Ovary (tissue), 9 donors: ENCODE measurements around the gene CYSTM1. TPM values are rescaled to one million over a fixed set of nuclear protein-coding genes. Genes with fewer than 3 reads are reported as not detected.

Experiments used
- DNase-seq, 5 donors: peaks; one replicate each; pipeline ENCODE4 v3.0.0-alpha.2; 2019 to 2020
- H3K27ac ChIP-seq, 2 donors: fragments of 200-600 bp; one replicate each; pipeline versions ENCODE4 v1.5.1 to v1.8.0; 2019 to 2022
- H3K27me3 ChIP-seq: fragments of 200-600 bp; one replicate; pipeline ENCODE4 v1.8.0; 2022
- H3K36me3 ChIP-seq: fragments of 200-600 bp; sonication (generic); one replicate; pipeline ENCODE4 v1.5.1; 2019
- H3K4me1 ChIP-seq: one replicate; pipeline ENCODE4 v1.8.1; 2013; ENCODE audit warnings: mild to moderate bottlenecking, moderate library complexity; ENCODE audit not compliant: insufficient read depth
- H3K4me3 ChIP-seq: fragments of 200-600 bp; sonication (generic); one replicate; pipeline ENCODE4 v1.5.1; 2017
- H3K9me3 ChIP-seq, 2 donors: fragments of 200-600 bp in 1 of 2; sonication (generic) in 1 of 2; one replicate each; pipeline versions ENCODE4 v1.5.1 to v1.8.1; 2013 to 2019; ENCODE audit warnings: mild to moderate bottlenecking in 1 of 2, moderate library complexity in 1 of 2
- CTCF ChIP-seq, 3 donors: fragments of 450-650 bp in 2 of 3; fragments of 200-600 bp in 1 of 3; IDR thresholded peaks; one replicate each; pipeline versions ENCODE4 v1.5.1 to v1.8.0; 2016 to 2022; ENCODE audit warnings: antibody characterized with exemption in 3 of 3, mild to moderate bottlenecking in 1 of 3
- EP300 ChIP-seq: sonication (generic); formaldehyde crosslinking; IDR thresholded peaks from one replicate; pipeline ENCODE4 v1.6.1; 2017; ENCODE audit warnings: antibody characterized with exemption
- POLR2A ChIP-seq: fragments of 450-650 bp; IDR thresholded peaks from one replicate; pipeline ENCODE4 v1.6.1; 2017; ENCODE audit warnings: antibody characterized with exemption, mild to moderate bottlenecking, moderate library complexity
- WGBS, 3 donors: extraction: QIAGEN DNeasy Blood & Tissue Kit in 1 of 3; methylation state at CpG; one replicate each; pipeline versions ENCODE4 v1.1.5 to v1.1.7; 2013 to 2017; 5-methylcytosine and 5-hydroxymethylcytosine counted together
- intact Hi-C, 4 donors: fragments of 100-400 bp; cut with DNase I; formaldehyde crosslinking; loops; one replicate each; pipeline versions ENCODE4 v1.11.0 to v1.15.1; 2022 to 2023
- polyA plus RNA-seq, 2 donors: library from polyadenylated mRNA; stranded (reverse); fragments of 200-250 nt in 1 of 2; fragments of 350-450 nt in 1 of 2; fragmentation: Illumina TruSeq in 1 of 2; extraction: RNeasy Lipid Tissue Mini Kit (QIAGEN cat#74804) in 1 of 2; gene quantifications; one replicate each; pipeline ENCODE4 v1.2.3, GENCODE V29; 2013 to 2014
- total RNA-seq, 7 donors: library from RNA; depleted of rRNA in 2 of 7; stranded (reverse); fragments of >200 nt in 2 of 7; fragmentation: NEBNext Ultra II Directional in 3 of 7; extraction: Animal tissue kit (Norgen Biotek cat#: 25700) in 3 of 7; gene quantifications; one replicate each; pipeline versions ENCODE4 v1.1.0 to v1.2.4, GENCODE V29; 2016 to 2023
- donor health status: DM: no; HTN: no; CAD: no; lungs with moderate emphysema.
- donor health status: DM: no; HTN: no; CAD: no.
- donor health status: Bipolar disorder and iron deficiency.
- donor health status: DM: yes; HTN: yes; CAD: no.
- donor health status: DM: no; HTN: no; CAD: no.
- donor health status: DM: yes; HTN: yes; CAD: no.

CYSTM1 gene
- total and polyA plus RNA-seq, 9 donors: 24.6 to 143 (median 40.5) TPM

DNA sequence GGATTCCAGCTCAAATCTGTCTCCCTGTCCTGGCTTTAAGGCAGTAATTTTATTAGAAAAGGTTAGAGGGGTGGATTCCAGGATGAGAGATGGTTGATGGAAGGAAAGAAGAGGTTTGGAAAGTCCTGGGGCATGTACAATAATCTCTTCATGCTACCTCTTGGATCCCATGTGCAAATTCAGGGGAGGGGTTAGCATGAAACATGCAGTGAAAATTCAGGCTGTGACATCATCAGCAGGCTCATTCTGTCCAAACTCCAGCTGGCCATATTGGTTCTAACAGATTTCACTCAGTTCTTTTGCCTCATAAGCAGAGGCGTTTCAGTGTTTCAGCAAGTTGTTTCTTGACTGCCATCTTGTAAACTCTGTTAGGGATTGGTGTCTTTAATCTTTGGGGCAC is 55.4 kb downstream of the CYSTM1 start:
- intact Hi-C loops: no loop called here
- no peaks in the 10 kb centered on the region for H3K27me3 ChIP-seq
- no peaks in the 10 kb centered on the region for H3K4me1 ChIP-seq
- no peaks in the 10 kb centered on the region for H3K9me3 ChIP-seq
- DNase-seq: no peak
- TF ChIP-seq POLR2A (no peak), EP300 (no peak), CTCF (IDR thresholded peaks at IDR 0.05) (no peak)
- WGBS, 3 donors: 94 to 100% (median 97%) methylated on average over 1 of the region's 1 CpG
- H3K27ac ChIP-seq: no peak overlapping the region
- no peaks in the 10 kb centered on the region for H3K36me3 ChIP-seq
- no peak overlapping the region for H3K4me3 ChIP-seq

- no peak for TF ChIP-seq POLR2A
- no peak for TF ChIP-seq CTCF (IDR thresholded peaks at IDR 0.05)
- no peak for TF ChIP-seq EP300
- H3K4me3 ChIP-seq: no peak overlapping the region
- WGBS, 3 donors: 95 to 100% (median 98%) methylated on average over 1 of the region's 1 CpG
- intact Hi-C loops: no loop called here
- no peaks in the 10 kb centered on the region for H3K4me1 ChIP-seq
- no peaks in the 10 kb centered on the region for H3K9me3 ChIP-seq
- no peak for DNase-seq
- no peaks in the 10 kb centered on the region for H3K27me3 ChIP-seq
- no peaks in the 10 kb centered on the region for H3K36me3 ChIP-seq
- no peak overlapping the region for H3K27ac ChIP-seq
Measured at GRCh38 chr5:140232731-140233130, 57.7 kb downstream of the CYSTM1 start.

DNA sequence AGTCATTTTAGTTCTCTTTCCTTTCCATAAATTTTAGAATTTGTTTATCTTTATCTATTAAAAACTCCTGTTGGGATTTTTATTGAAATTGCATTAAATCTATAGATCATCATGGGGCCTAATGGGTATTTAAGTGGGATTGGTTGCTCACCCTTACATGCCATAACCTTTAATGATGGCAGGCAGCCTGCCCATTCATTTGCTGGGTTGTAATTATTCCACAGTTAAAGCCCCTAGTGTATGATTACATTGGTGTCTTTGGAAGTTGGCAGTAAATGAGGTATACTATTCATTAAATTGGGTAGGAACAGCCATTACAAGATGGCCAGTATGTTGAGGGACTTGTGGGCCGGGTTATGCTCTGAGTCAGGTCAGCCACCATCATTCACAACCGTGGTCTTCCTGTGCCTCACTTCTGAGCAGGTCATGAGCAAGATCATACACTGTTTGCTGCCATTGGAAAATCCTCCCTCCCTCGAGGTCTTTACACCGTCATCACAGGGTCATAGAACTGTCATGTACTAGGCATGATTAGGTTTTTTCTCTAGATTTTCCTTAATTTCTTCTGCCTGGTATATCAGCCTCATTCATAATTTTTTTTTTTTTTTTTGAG is 59.5 kb downstream of the CYSTM1 start:
- no peaks in the 10 kb centered on the region for H3K4me1 ChIP-seq
- WGBS, 3 donors: 91 to 94% (median 91%) methylated on average over 4 of the region's 4 CpGs
- no peaks in the 10 kb centered on the region for H3K27me3 ChIP-seq
- DNase-seq: no peak
- no peak overlapping the region for H3K4me3 ChIP-seq
- H3K36me3 ChIP-seq: no peaks in the 10 kb centered on the region
- intact Hi-C loops: no loop called here
- H3K9me3 ChIP-seq: no peaks in the 10 kb centered on the region
- TF ChIP-seq POLR2A (no peak), EP300 (no peak), CTCF (IDR thresholded peaks at IDR 0.05) (no peak)
- no peak overlapping the region for H3K27ac ChIP-seq

DNA sequence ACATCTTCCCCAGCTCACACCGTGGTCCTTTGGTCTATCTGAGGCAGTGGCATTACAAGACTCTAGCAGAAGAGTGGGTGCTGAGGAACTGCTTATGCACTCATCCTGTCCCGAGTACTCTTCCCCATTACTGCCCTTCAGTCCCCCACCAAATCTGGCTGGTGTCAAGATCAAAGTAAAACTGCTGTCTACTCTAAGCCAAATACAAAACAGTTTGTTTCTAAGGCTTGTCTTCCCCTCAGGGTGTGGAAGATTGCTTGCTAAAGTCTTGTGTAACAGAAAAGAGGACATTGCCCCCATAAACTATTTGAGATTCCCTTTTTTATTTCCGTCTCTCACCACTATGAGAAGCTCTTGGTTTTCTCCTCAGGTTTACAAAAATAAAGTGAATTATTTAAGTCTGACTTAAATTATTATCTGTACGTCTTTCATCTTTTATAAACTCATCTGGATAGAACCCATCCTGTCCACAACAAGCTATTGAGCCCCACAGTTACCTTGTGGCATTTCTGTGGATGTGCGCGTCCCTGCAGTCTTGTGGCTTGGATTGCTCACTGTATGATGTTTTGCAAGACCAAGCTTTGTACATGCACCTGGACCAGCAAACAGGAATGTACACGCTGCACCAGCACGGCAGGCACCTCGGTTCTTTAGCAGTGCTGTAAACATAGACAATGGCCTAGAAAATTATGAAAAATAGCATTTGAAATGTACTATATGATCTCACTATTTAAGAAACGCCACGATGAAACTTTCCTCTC is 61.0 kb downstream of the CYSTM1 start:
- 86 to 88% (median 87%) methylated on average over 11 of the region's 11 CpGs for WGBS, 3 donors
- Histone ChIP-seq H3K27ac (no peak overlapping the region), H3K36me3 (no peaks in the 10 kb centered on the region), H3K4me1 (peaks cover 6% of the 10 kb centered on the region), H3K27me3 (no peaks in the 10 kb centered on the region), H3K4me3 (no peak overlapping the region), H3K9me3 (no peaks in the 10 kb centered on the region)
- TF ChIP-seq CTCF (IDR thresholded peaks at IDR 0.05) (no peak), POLR2A (no peak), EP300 (no peak)
- DNase-seq: no peak
- intact Hi-C loops: no loop called here
